NCI-H1105 (cell line): ENCODE data around the gene TACR1.
"Not testable (repeated sequence)": the region's sequence is repeated elsewhere in the genome, so short reads cannot be mapped to it uniquely, and the experiment has no call there.

Experiments used
- DNase-seq: peaks from one replicate; lab custom pipeline; 2025; lab: John Stamatoyannopoulos, UW

Gene TACR1

GRCh38 chr2:75088791-75089190, 110.5 kb downstream of the TACR1 start:
- DNase-seq: no peak

GRCh38 chr2:75087736-75088135, 111.6 kb downstream of the TACR1 start:
- no peak for DNase-seq

GRCh38 chr2:75079575-75079974, 119.7 kb downstream of the TACR1 start:
- DNase-seq: no peak

GRCh38 chr2:75077909-75078308, 121.4 kb downstream of the TACR1 start:
- DNase-seq: no peak

GRCh38 chr2:75076088-75076487, 123.2 kb downstream of the TACR1 start:
- DNase-seq: peak; percentile 86

GRCh38 chr2:75074708-75075107, 124.6 kb downstream of the TACR1 start:
- DNase-seq: no peak

- no peak for DNase-seq
These were observed 125.1 kb downstream of the TACR1 start for GRCh38 chr2:75074228-75074627.

GRCh38 chr2:75071766-75072165, 127.6 kb downstream of the TACR1 start:
- DNase-seq: no peak

- DNase-seq: no peak
These were observed 130.8 kb downstream of the TACR1 start for GRCh38 chr2:75068546-75068945.

GRCh38 chr2:75067506-75067905, 131.8 kb downstream of the TACR1 start:
- DNase-seq: no peak

GRCh38 chr2:75066121-75066902, 133.0 kb downstream of the TACR1 start:
- no peak for DNase-seq

GRCh38 chr2:75065402-75066008, 133.8 kb downstream of the TACR1 start:
- no peak for DNase-seq

GRCh38 chr2:75064691-75065396, 134.5 kb downstream of the TACR1 start:
- no peak for DNase-seq

GRCh38 chr2:75063906-75064305, 135.4 kb downstream of the TACR1 start:
- DNase-seq: no peak

GRCh38 chr2:75058427-75058826, 140.9 kb downstream of the TACR1 start:
- no peak for DNase-seq

- DNase-seq: not testable (repeated sequence)
These were observed 142.2 kb downstream of the TACR1 start for GRCh38 chr2:75057150-75057549.

GRCh38 chr2:75055820-75056675, 143.3 kb downstream of the TACR1 start:
- no peak for DNase-seq

- DNase-seq: no peak
These were observed 144.0 kb downstream of the TACR1 start for GRCh38 chr2:75055142-75055819.

- no peak for DNase-seq
These were observed 145.0 kb downstream of the TACR1 start for GRCh38 chr2:75054296-75054695.

GRCh38 chr2:75053484-75054112, 145.7 kb downstream of the TACR1 start:
- DNase-seq: peak; percentile 28

GRCh38 chr2:75047992-75048625, 151.2 kb downstream of the TACR1 start:
- no peak for DNase-seq
